ENCODE measurements around the gene MYH10.

MYH10 gene

GRCh38 chr17:8537734-8538133 lies 92.8 kb downstream of the MYH10 start:
- H3K4me1 ChIP-seq (ENCODE audit: insufficient read depth, low read length) = no peaks in the 10 kb centered on the region
- peaks cover 94% of the 10 kb centered on the region for H3K36me3 ChIP-seq (ENCODE audit: insufficient read depth, low read depth, low read length)
- no peaks in the 10 kb centered on the region for H3K9me3 ChIP-seq (ENCODE audit: insufficient read depth, low read depth, low read length)
- no peaks in the 10 kb centered on the region for H3K27me3 ChIP-seq (ENCODE audit: insufficient read depth, low read length)
- H3K4me3 ChIP-seq (ENCODE audit: low read length) = no peak overlapping the region
- no peak overlapping the region for H3K9ac ChIP-seq (ENCODE audit: low read depth, low read length)
- H3K27ac ChIP-seq (ENCODE audit: low read length) = no peak overlapping the region

DNA sequence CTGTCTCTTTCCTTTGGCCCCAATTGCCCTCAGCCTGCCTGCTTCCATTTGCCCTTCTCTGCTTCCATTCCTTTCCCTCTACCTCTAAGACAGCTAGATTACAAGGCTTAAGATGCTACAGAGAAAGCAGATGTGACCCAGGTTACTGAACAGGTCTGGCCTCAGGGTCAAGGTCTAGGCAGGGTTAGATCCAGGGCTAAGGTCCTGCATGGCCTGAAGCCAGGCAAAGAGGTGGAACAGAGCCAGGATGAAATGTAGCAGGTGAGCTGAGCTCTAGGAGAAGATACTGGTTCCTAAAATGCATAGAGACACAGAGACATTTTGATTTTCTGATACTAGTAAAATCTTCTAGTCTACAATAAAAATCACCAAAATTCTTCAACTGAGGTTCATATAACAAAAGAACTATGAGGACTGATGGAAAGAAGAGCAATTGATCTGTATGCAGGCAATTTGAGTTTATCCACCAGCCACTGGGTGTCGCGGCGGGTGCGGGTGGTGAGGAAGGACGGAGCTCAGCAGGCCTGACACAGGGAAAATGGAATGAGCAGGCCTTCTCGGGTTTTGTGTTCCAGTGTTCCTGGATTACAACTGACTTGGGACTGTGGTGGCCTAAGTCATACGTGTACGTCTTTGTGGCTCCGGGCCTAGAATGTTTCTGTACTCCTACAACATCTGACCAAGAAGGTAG lies 95.9 kb downstream of the MYH10 start:
- no peaks in the 10 kb centered on the region for H3K9me3 ChIP-seq (ENCODE audit: insufficient read depth, low read depth, low read length)
- H3K27me3 ChIP-seq (ENCODE audit: insufficient read depth, low read length) = no peaks in the 10 kb centered on the region
- H3K9ac ChIP-seq (ENCODE audit: low read depth, low read length) = no peak overlapping the region
- no peak overlapping the region for H3K4me3 ChIP-seq (ENCODE audit: low read length)
- H3K27ac ChIP-seq (ENCODE audit: low read length) = no peak overlapping the region
- H3K4me1 ChIP-seq (ENCODE audit: insufficient read depth, low read length) = no peaks in the 10 kb centered on the region
- H3K36me3 ChIP-seq (ENCODE audit: insufficient read depth, low read depth, low read length) = peaks cover 93% of the 10 kb centered on the region

DNA sequence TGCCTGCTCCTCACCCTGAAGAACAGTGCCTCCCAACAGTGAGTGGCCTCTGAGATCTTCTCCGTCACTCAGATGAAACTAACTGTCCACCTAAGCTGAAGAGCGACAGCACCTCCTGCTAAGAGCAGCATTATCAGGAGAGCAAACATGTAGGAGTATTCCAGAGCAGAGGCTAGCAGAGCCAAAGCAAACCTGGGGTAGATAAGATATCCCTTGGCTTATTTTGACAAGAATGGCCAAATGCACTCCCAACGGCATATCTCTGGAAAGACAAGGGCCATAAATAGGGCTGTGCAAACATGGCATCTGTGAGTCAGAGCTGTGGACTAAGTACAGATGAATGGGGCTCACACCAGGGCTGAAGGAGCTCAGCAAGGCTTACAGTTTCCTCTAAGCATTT lies 98.5 kb downstream of the MYH10 start:
- Histone ChIP-seq H3K36me3 (ENCODE audit: insufficient read depth, low read depth, low read length) (peaks cover 95% of the 10 kb centered on the region), H3K27me3 (ENCODE audit: insufficient read depth, low read length) (no peaks in the 10 kb centered on the region), H3K4me1 (ENCODE audit: insufficient read depth, low read length) (no peaks in the 10 kb centered on the region), H3K9me3 (ENCODE audit: insufficient read depth, low read depth, low read length) (no peaks in the 10 kb centered on the region), H3K27ac (ENCODE audit: low read length) (no peak overlapping the region), H3K4me3 (ENCODE audit: low read length) (no peak overlapping the region), H3K9ac (ENCODE audit: low read depth, low read length) (no peak overlapping the region)

- peaks cover 94% of the 10 kb centered on the region for H3K36me3 ChIP-seq (ENCODE audit: insufficient read depth, low read depth, low read length)
- no peaks in the 10 kb centered on the region for H3K9me3 ChIP-seq (ENCODE audit: insufficient read depth, low read depth, low read length)
- H3K4me3 ChIP-seq (ENCODE audit: low read length) = no peak overlapping the region
- no peak overlapping the region for H3K27ac ChIP-seq (ENCODE audit: low read length)
- no peaks in the 10 kb centered on the region for H3K4me1 ChIP-seq (ENCODE audit: insufficient read depth, low read length)
- H3K9ac ChIP-seq (ENCODE audit: low read depth, low read length) = no peak overlapping the region
- no peaks in the 10 kb centered on the region for H3K27me3 ChIP-seq (ENCODE audit: insufficient read depth, low read length)
These were observed 107.9 kb downstream of the MYH10 start for GRCh38 chr17:8522577-8522976.

DNA sequence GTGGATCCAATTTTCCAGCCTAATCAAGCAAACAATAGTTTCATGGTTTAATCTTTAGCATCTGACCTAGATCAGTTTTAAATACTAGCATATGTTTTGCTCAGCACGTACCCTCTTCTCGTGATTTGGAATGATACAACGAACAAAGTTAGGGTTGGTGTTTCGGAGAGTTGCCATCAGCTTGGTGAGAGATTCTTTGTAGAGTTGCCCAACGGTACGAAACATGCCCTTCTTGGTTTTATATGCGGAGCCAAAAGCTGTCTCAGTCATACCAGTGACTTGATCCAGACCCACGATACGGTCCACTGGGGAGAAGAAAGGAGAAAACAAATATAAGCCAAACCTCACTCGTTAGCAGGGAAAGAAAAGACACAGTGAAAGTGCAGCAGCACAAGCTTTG lies 109.5 kb downstream of the MYH10 start:
- no peak overlapping the region for H3K4me3 ChIP-seq (ENCODE audit: low read length)
- H3K27me3 ChIP-seq (ENCODE audit: insufficient read depth, low read length) = no peaks in the 10 kb centered on the region
- no peak overlapping the region for H3K9ac ChIP-seq (ENCODE audit: low read depth, low read length)
- no peak overlapping the region for H3K27ac ChIP-seq (ENCODE audit: low read length)
- H3K4me1 ChIP-seq (ENCODE audit: insufficient read depth, low read length) = no peaks in the 10 kb centered on the region
- peaks cover 90% of the 10 kb centered on the region for H3K36me3 ChIP-seq (ENCODE audit: insufficient read depth, low read depth, low read length)
- H3K9me3 ChIP-seq (ENCODE audit: insufficient read depth, low read depth, low read length) = no peaks in the 10 kb centered on the region

DNA sequence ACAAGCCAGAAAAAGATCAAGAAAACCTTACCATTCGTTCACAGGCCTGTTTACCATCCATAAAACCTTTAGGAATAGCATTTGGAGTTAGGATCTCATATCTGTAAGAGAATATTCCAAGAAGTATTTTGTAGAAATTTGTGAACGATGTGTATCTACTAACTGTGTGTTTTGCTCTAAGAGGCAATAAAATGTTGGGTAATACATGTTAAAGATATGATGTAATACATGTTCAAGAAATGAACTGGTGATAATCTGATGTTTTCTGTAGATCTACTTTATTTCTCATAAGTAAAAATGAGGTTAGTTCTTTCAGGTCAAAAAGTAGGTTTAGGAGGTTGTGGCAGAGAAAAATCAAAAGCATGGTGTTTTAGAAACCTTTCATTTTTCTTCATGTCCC lies 111.7 kb downstream of the MYH10 start:
- Histone ChIP-seq H3K4me1 (ENCODE audit: insufficient read depth, low read length) (no peaks in the 10 kb centered on the region), H3K36me3 (ENCODE audit: insufficient read depth, low read depth, low read length) (peaks cover 94% of the 10 kb centered on the region), H3K27me3 (ENCODE audit: insufficient read depth, low read length) (no peaks in the 10 kb centered on the region), H3K4me3 (ENCODE audit: low read length) (no peak overlapping the region), H3K9me3 (ENCODE audit: insufficient read depth, low read depth, low read length) (no peaks in the 10 kb centered on the region), H3K9ac (ENCODE audit: low read depth, low read length) (no peak overlapping the region), H3K27ac (ENCODE audit: low read length) (no peak overlapping the region)

DNA sequence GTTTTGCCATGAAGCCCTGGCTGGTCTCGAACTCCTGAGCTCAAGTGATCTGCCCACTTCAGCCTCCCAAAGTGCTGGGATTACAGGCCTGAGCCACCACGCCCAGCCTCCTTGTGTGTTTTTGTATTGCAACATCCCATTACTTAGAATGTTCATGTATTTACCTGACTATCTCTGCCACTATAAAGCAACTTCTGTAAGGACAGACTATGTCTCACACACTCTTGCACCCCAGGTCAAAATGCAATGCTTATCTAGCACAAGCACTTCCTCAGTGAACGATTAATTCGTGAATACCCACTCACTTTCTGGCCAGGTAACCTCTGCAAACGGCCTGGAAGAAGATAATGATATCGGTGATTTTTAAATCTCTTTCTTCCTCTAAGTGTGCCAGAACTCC lies 112.2 kb downstream of the MYH10 start:
- no peaks in the 10 kb centered on the region for H3K27me3 ChIP-seq (ENCODE audit: insufficient read depth, low read length)
- H3K27ac ChIP-seq (ENCODE audit: low read length) = no peak overlapping the region
- no peaks in the 10 kb centered on the region for H3K4me1 ChIP-seq (ENCODE audit: insufficient read depth, low read length)
- no peak overlapping the region for H3K9ac ChIP-seq (ENCODE audit: low read depth, low read length)
- H3K4me3 ChIP-seq (ENCODE audit: low read length) = no peak overlapping the region
- H3K36me3 ChIP-seq (ENCODE audit: insufficient read depth, low read depth, low read length) = peaks cover 94% of the 10 kb centered on the region
- H3K9me3 ChIP-seq (ENCODE audit: insufficient read depth, low read depth, low read length) = no peaks in the 10 kb centered on the region

GRCh38 chr17:8514801-8515200 lies 115.7 kb downstream of the MYH10 start:
- peaks cover 97% of the 10 kb centered on the region for H3K36me3 ChIP-seq (ENCODE audit: insufficient read depth, low read depth, low read length)

DNA sequence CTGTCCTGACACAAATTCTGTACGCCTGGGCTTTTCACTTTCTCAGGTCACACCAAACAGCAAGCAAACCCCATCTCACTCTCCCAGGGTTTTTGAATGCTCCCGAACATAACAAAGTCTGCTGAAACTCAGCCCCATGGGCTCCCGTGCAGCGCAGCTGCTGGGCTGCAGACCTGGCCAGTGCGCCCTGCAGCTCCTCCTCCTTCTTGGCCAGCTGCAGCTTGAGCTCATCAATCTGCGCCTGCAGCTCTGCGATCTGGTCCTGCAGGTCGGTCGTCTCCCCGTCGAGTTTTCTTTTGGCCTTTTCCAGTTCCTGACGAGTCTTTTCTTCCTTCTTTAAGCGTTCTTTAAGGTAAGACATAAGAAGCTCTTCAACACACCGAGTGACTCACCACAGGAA lies 124.4 kb downstream of the MYH10 start:
- Histone ChIP-seq H3K36me3 (ENCODE audit: insufficient read depth, low read depth, low read length) (peaks cover 96% of the 10 kb centered on the region), H3K27ac (ENCODE audit: low read length) (no peak overlapping the region), H3K4me1 (ENCODE audit: insufficient read depth, low read length) (no peaks in the 10 kb centered on the region)

More at GRCh38 chr17:8514801-8515200, 115.7 kb downstream of the MYH10 start:
- no peaks in the 10 kb centered on the region for H3K4me1 ChIP-seq (ENCODE audit: insufficient read depth, low read length)
- no peak overlapping the region for H3K27ac ChIP-seq (ENCODE audit: low read length)
- H3K27me3 ChIP-seq (ENCODE audit: insufficient read depth, low read length) = no peaks in the 10 kb centered on the region
- H3K9ac ChIP-seq (ENCODE audit: low read depth, low read length) = no peak overlapping the region
- H3K4me3 ChIP-seq (ENCODE audit: low read length) = no peak overlapping the region
- H3K9me3 ChIP-seq (ENCODE audit: insufficient read depth, low read depth, low read length) = no peaks in the 10 kb centered on the region

GRCh38 chr17:8504460-8505207 lies 125.9 kb downstream of the MYH10 start:
- Histone ChIP-seq H3K9me3 (ENCODE audit: insufficient read depth, low read depth, low read length) (no peaks in the 10 kb centered on the region), H3K27me3 (ENCODE audit: insufficient read depth, low read length) (no peaks in the 10 kb centered on the region), H3K4me3 (ENCODE audit: low read length) (no peak overlapping the region), H3K27ac (ENCODE audit: low read length) (no peak overlapping the region), H3K36me3 (ENCODE audit: insufficient read depth, low read depth, low read length) (peaks cover 96% of the 10 kb centered on the region), H3K9ac (ENCODE audit: low read depth, low read length) (no peak overlapping the region), H3K4me1 (ENCODE audit: insufficient read depth, low read length) (no peaks in the 10 kb centered on the region)

More for the DNA sequence above, 124.4 kb downstream of the MYH10 start:
- Histone ChIP-seq H3K9me3 (ENCODE audit: insufficient read depth, low read depth, low read length) (no peaks in the 10 kb centered on the region), H3K4me3 (ENCODE audit: low read length) (no peak overlapping the region), H3K9ac (ENCODE audit: low read depth, low read length) (no peak overlapping the region), H3K27me3 (ENCODE audit: insufficient read depth, low read length) (no peaks in the 10 kb centered on the region)

DNA sequence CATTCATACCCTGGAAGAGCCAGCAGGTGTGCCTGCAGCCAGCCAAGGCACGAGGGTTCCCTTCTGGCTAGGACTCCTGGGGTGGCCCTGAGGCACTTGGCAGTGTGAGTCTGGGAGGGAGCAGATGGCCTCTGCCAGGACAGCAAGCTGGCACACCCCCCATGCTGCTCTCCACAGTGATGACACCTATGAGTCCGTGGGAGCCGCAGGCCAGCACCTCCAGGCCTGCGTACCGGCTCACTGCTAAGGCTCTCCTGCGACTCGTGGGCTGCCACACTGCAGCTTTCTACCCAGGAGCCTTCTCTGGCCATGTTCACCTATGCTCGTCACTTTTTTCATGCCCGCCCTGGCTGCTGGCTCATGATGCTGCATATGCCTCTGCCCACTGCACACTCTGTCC lies 126.7 kb downstream of the MYH10 start:
- Histone ChIP-seq H3K36me3 (ENCODE audit: insufficient read depth, low read depth, low read length) (peaks cover 96% of the 10 kb centered on the region), H3K4me1 (ENCODE audit: insufficient read depth, low read length) (no peaks in the 10 kb centered on the region), H3K27ac (ENCODE audit: low read length) (no peak overlapping the region), H3K9ac (ENCODE audit: low read depth, low read length) (no peak overlapping the region), H3K9me3 (ENCODE audit: insufficient read depth, low read depth, low read length) (no peaks in the 10 kb centered on the region), H3K4me3 (ENCODE audit: low read length) (no peak overlapping the region), H3K27me3 (ENCODE audit: insufficient read depth, low read length) (no peaks in the 10 kb centered on the region)

GRCh38 chr17:8503368-8503767 lies 127.2 kb downstream of the MYH10 start:
- Histone ChIP-seq H3K9ac (ENCODE audit: low read depth, low read length) (no peak overlapping the region), H3K9me3 (ENCODE audit: insufficient read depth, low read depth, low read length) (no peaks in the 10 kb centered on the region), H3K36me3 (ENCODE audit: insufficient read depth, low read depth, low read length) (peaks cover 96% of the 10 kb centered on the region), H3K27me3 (ENCODE audit: insufficient read depth, low read length) (no peaks in the 10 kb centered on the region), H3K27ac (ENCODE audit: low read length) (no peak overlapping the region), H3K4me3 (ENCODE audit: low read length) (no peak overlapping the region), H3K4me1 (ENCODE audit: insufficient read depth, low read length) (no peaks in the 10 kb centered on the region)
